Bronchial epithelial cell (primary cell): ENCODE data around the gene DCDC2C. TPM values are rescaled to one million over a fixed set of nuclear protein-coding genes. Genes with fewer than 3 reads are reported as not detected.

Source experiments
- DNase-seq: peaks from one replicate; pipeline ENCODE4 v3.0.0-alpha.2; 2010; ENCODE audit warnings: low read depth
- FAIRE-seq: peaks from 2 replicates; lab custom pipeline; 2011; peaks lifted over from hg19 to GRCh38; lab: Jason Lieb, UNC
- H3K27me3 ChIP-seq: 2 replicates; pipeline ENCODE4 v1.5.1; 2011; ENCODE audit warnings: low read length; ENCODE audit not compliant: control insufficient read depth, insufficient read depth
- H3K36me3 ChIP-seq: 2 replicates; pipeline ENCODE4 v1.5.1; 2011; ENCODE audit warnings: low read length; ENCODE audit not compliant: control insufficient read depth, insufficient read depth
- H3K4me3 ChIP-seq: 2 replicates; pipeline ENCODE4 v1.5.1; 2011; ENCODE audit warnings: mild to moderate bottlenecking, low read depth, low read length, control low read depth
- total RNA-seq: library from RNA; depleted of rRNA; stranded (reverse); fragments of >200 nt; gene quantifications from 2 replicates; pipeline ENCODE4 v1.2.1, GENCODE V29; 2014
- TF ChIP-seq, protein P1 (sequence below): IDR thresholded peaks from 2 replicates; pipeline ENCODE4 v1.5.1; 2011; ENCODE audit warnings: mild to moderate bottlenecking, moderate library complexity, low read length, control low read depth, inconsistent platforms; ENCODE audit not compliant: insufficient read depth, severe bottlenecking

DCDC2C gene
- total RNA-seq, 1 donor from 2014 or later, result not detected

DNA sequence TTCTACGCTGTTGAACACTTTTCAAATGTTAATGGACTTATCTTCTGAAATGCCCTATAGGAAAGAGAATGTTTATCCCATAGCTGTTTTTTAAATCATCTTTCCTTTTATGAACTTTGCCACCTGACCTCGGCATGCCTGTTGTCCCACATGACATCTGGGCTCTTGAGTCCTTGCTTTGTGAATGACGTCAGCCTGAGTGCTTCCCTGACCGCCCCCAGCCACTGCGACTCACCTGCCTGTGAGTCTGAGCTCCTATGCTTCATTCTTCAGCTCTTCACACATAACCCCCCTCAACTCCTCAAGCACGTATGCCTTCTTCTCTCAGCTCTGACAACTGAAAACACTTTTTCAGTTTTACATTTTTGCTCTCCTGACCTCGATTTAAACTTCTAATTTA, 166.8 kb downstream of the DCDC2C start:
- Histone ChIP-seq H3K36me3 (no peaks in the 10 kb centered on the region), H3K4me3 (no peak overlapping the region), H3K27me3 (no peaks in the 10 kb centered on the region)
- TF ChIP-seq, protein P1, sequence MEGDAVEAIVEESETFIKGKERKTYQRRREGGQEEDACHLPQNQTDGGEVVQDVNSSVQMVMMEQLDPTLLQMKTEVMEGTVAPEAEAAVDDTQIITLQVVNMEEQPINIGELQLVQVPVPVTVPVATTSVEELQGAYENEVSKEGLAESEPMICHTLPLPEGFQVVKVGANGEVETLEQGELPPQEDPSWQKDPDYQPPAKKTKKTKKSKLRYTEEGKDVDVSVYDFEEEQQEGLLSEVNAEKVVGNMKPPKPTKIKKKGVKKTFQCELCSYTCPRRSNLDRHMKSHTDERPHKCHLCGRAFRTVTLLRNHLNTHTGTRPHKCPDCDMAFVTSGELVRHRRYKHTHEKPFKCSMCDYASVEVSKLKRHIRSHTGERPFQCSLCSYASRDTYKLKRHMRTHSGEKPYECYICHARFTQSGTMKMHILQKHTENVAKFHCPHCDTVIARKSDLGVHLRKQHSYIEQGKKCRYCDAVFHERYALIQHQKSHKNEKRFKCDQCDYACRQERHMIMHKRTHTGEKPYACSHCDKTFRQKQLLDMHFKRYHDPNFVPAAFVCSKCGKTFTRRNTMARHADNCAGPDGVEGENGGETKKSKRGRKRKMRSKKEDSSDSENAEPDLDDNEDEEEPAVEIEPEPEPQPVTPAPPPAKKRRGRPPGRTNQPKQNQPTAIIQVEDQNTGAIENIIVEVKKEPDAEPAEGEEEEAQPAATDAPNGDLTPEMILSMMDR, result no peak
- DNase-seq, result no peak
- FAIRE-seq, result no peak

DNA sequence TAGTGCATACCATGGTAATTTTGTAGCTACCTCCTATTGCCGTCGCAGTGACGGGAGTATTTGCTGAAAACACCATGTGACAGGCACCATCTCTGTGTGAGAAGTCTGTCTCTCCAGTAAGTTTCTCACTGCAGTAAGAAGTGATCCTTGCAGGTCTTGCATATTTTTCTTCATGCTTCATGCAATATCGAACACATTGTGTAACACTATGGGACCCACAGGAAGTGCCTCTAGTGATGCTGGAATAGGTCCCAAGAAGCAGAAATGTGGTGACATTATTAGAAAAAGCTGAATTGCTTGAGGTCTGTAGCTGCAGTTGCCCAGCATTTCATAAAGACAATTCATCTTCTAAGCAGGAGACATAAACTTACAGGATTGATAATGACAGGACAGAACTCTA, 167.6 kb downstream of the DCDC2C start:
- DNase-seq (no peak), FAIRE-seq (no peak)
- H3K36me3 ChIP-seq, result no peaks in the 10 kb centered on the region
- H3K4me3 ChIP-seq, result no peak overlapping the region
- no peaks in the 10 kb centered on the region for H3K27me3 ChIP-seq
- TF ChIP-seq, protein P1, result no peak

DNA sequence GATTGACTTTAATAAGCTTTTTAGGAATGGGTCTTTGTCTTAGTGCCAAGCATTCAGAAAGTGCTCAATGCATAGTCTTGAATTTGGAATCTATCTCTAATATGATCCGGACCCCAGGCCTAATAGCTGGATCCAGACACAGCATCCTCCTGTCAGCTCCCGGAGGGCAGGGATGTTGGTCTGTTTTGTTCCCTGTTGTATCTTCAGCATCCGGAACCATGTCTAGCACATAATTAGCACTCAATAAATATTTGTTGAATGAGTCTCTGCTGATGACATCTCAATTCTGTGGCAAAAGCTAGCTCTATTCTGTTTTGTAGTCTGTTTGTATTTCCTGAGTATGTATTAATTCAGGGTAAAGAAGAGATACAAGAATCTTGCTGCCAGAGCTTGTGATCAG, 169.1 kb downstream of the DCDC2C start:
- Histone ChIP-seq H3K36me3 (no peaks in the 10 kb centered on the region), H3K4me3 (no peak overlapping the region), H3K27me3 (no peaks in the 10 kb centered on the region)
- DNase-seq (no peak), FAIRE-seq (no peak)
- TF ChIP-seq, protein P1, result no peak

DNA sequence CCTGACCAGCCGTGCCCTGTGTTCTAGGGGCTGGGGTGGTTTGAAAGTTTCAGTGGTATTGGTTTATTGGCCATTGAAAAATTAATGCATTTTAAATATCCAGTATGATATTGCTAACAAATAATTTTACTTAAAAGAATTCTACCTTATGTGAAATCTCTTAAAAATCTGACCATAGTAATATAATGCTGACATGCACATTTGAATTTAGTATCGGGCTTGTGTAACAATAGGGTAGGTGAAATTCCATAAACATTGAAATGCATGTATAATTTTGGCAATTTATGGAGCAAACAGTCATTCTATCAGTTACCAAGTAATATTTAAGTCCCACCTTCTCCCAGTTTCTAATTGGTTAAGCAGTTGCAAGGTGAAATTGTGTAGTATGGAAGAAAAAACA, 170.5 kb downstream of the DCDC2C start:
- DNase-seq, result no peak

DNA sequence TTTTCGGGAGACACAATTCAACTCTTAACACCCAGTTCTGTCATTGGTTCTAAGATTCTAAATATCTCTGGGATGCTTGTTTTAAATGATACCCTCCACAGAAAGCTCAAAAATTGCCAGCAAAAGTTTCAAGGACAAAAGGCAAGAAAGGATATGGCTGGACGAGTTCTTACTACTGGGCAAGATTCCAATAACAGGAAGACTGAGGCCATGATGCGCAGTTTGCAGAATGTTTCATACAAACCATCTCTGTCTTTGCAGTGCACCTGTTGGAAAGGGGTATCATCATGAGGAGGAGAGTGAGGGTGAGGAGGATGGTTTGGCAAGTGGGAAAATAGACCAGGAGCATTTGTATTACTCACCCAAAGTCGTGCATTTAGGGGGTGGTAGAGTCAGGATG, 172.8 kb downstream of the DCDC2C start:
- no peak overlapping the region for H3K4me3 ChIP-seq
- no peaks in the 10 kb centered on the region for H3K36me3 ChIP-seq
- no peak for FAIRE-seq

More for the DNA sequence above, 170.5 kb downstream of the DCDC2C start:
- TF ChIP-seq, protein P1, result no peak
- H3K36me3 ChIP-seq, result no peaks in the 10 kb centered on the region
- no peak overlapping the region for H3K4me3 ChIP-seq
- no peak for FAIRE-seq
- H3K27me3 ChIP-seq, result no peaks in the 10 kb centered on the region

DNA sequence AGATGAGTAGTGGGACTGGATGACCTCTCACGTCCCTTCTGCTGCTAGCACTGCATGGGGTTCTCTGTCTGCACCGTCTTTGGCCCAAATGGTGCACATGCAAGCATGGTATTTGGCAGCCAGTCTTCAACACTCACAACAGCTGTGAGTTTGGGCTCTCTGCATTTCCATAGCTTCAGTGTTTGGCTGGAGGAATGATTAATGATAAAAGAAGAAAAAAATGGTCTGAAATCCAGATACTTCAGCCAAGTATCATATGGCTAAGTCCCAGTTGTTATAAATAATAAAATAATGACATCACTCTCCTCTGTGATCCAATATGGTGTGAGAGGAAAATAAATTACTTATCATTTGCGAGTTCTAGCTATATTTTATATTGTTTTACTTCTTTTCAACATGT, 173.3 kb downstream of the DCDC2C start:
- H3K27me3 ChIP-seq, result no peaks in the 10 kb centered on the region
- H3K36me3 ChIP-seq, result no peaks in the 10 kb centered on the region
- TF ChIP-seq, protein P1, result no peak
- H3K4me3 ChIP-seq, result no peak overlapping the region
- DNase-seq, result no peak
- no peak for FAIRE-seq

More for the DNA sequence above, 172.8 kb downstream of the DCDC2C start:
- no peak for DNase-seq
- no peaks in the 10 kb centered on the region for H3K27me3 ChIP-seq
- TF ChIP-seq, protein P1, result no peak
